Measurements from ENCODE around the gene INKA2. TPM values are rescaled to one million over a fixed set of nuclear protein-coding genes. Genes with fewer than 3 reads are reported as not detected.

Gene INKA2
- total and polyA plus RNA-seq, 4 donors: 0.26 to 0.67 (median 0.52) TPM

DNA sequence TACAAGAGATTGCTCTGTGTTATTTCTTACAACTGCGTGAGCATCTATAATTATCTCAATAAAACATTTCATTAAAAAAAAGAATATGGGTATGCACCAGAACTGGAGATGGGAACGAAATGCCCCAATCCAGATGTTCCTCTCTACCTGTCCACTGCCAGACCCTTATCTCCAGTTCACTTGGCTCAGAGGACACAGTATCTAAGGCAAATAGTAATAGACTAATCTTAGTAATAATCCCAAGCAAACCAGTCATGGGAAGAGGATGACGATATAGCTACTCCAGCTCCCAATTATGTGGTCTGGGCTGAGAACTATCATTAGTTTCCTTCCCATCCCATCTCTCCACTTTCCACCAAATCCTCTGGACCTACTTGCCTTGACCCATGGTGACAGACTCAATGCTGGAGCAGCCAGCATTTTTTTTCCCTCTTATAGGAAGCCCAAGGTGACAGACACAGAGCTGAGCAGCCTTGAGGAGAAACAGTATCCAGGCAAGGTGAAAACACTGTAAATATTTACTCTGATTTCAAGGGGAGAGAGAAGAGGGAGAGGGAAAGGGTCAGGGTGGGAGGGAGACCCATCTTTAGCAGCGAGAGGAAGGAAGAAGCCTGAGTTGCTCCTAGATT is 45.2 kb upstream of the INKA2 start (continued):
- no peak for TF ChIP-seq YY1 (IDR thresholded peaks at IDR 0.05)

DNA sequence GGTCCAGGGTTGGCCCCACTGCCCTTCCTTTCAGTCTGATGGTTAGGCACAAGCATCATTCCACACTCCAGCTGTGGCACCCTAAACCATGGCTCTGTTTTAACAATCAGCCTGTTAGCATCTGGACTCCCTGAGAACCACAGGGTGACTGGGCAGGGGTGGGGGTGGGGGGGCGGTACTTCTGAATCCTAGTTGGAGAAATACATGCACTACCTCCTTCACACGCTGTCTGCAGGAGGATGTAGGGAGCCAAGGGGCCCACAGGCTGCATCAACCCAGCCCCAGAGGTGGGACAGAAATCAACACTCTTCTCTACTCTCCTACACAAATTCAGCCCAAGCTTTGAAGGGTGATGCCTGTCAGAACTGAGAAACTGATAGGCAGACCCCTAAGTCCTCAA is 40.4 kb upstream of the INKA2 start:
- H3K27ac ChIP-seq (ENCODE audit: low read depth in 1 of 2, low read length in 2 of 2): no peak overlapping the region
- no peaks in the 10 kb centered on the region for H3K27me3 ChIP-seq (ENCODE audit: control insufficient read depth in 4 of 4, insufficient read depth in 4 of 4, low read length in 3 of 4)
- 95% methylated on average over 2 of the region's 2 CpGs for WGBS
- H3K9me3 ChIP-seq (ENCODE audit: control insufficient read depth in 4 of 4, low read length in 3 of 4): no peaks in the 10 kb centered on the region
- H3K4me3 ChIP-seq (ENCODE audit: low read depth in 1 of 3, low read length in 3 of 3): no peak overlapping the region
- DNase-seq (ENCODE audit: low spot score): no peak
- H3K36me3 ChIP-seq (ENCODE audit: control insufficient read depth in 4 of 4, insufficient read depth in 3 of 4, low read depth in 1 of 4, low read length in 3 of 4): peaks cover 0 to 20% (median 7%) of the 10 kb centered on the region in 4 donors
- no peaks in the 10 kb centered on the region for H3K4me1 ChIP-seq (ENCODE audit: control insufficient read depth in 4 of 4, insufficient read depth in 4 of 4, low read length in 3 of 4)
- no peak for TF ChIP-seq HNF4A (conservative IDR thresholded peaks at IDR 0.05)
- no peak for TF ChIP-seq TAF1 (conservative IDR thresholded peaks at IDR 0.05)
- no peak for TF ChIP-seq NR2F2 (IDR thresholded peaks at IDR 0.05)
- TF ChIP-seq, protein P1, sequence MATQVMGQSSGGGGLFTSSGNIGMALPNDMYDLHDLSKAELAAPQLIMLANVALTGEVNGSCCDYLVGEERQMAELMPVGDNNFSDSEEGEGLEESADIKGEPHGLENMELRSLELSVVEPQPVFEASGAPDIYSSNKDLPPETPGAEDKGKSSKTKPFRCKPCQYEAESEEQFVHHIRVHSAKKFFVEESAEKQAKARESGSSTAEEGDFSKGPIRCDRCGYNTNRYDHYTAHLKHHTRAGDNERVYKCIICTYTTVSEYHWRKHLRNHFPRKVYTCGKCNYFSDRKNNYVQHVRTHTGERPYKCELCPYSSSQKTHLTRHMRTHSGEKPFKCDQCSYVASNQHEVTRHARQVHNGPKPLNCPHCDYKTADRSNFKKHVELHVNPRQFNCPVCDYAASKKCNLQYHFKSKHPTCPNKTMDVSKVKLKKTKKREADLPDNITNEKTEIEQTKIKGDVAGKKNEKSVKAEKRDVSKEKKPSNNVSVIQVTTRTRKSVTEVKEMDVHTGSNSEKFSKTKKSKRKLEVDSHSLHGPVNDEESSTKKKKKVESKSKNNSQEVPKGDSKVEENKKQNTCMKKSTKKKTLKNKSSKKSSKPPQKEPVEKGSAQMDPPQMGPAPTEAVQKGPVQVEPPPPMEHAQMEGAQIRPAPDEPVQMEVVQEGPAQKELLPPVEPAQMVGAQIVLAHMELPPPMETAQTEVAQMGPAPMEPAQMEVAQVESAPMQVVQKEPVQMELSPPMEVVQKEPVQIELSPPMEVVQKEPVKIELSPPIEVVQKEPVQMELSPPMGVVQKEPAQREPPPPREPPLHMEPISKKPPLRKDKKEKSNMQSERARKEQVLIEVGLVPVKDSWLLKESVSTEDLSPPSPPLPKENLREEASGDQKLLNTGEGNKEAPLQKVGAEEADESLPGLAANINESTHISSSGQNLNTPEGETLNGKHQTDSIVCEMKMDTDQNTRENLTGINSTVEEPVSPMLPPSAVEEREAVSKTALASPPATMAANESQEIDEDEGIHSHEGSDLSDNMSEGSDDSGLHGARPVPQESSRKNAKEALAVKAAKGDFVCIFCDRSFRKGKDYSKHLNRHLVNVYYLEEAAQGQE (IDR thresholded peaks at IDR 0.05): no peak
- TF ChIP-seq, protein P2, sequence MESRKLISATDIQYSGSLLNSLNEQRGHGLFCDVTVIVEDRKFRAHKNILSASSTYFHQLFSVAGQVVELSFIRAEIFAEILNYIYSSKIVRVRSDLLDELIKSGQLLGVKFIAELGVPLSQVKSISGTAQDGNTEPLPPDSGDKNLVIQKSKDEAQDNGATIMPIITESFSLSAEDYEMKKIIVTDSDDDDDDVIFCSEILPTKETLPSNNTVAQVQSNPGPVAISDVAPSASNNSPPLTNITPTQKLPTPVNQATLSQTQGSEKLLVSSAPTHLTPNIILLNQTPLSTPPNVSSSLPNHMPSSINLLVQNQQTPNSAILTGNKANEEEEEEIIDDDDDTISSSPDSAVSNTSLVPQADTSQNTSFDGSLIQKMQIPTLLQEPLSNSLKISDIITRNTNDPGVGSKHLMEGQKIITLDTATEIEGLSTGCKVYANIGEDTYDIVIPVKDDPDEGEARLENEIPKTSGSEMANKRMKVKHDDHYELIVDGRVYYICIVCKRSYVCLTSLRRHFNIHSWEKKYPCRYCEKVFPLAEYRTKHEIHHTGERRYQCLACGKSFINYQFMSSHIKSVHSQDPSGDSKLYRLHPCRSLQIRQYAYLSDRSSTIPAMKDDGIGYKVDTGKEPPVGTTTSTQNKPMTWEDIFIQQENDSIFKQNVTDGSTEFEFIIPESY (IDR thresholded peaks at IDR 0.05): no peak
- TF ChIP-seq RAD21 (IDR thresholded peaks at IDR 0.05): no peak
- no peak for TF ChIP-seq YY1 (IDR thresholded peaks at IDR 0.05)
- no peak for TF ChIP-seq FOXA2 (IDR thresholded peaks at IDR 0.05)
- no peak for TF ChIP-seq GABPA (IDR thresholded peaks at IDR 0.05 in 1 of 2, conservative IDR thresholded peaks at IDR 0.05 in 1 of 2)
- TF ChIP-seq EGR1 (IDR thresholded peaks at IDR 0.05; ENCODE audit: low read depth in 2 of 2): no peak
- TF ChIP-seq, protein P3, sequence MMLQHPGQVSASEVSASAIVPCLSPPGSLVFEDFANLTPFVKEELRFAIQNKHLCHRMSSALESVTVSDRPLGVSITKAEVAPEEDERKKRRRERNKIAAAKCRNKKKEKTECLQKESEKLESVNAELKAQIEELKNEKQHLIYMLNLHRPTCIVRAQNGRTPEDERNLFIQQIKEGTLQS (IDR thresholded peaks at IDR 0.05): no peak
- TF ChIP-seq, protein P4, sequence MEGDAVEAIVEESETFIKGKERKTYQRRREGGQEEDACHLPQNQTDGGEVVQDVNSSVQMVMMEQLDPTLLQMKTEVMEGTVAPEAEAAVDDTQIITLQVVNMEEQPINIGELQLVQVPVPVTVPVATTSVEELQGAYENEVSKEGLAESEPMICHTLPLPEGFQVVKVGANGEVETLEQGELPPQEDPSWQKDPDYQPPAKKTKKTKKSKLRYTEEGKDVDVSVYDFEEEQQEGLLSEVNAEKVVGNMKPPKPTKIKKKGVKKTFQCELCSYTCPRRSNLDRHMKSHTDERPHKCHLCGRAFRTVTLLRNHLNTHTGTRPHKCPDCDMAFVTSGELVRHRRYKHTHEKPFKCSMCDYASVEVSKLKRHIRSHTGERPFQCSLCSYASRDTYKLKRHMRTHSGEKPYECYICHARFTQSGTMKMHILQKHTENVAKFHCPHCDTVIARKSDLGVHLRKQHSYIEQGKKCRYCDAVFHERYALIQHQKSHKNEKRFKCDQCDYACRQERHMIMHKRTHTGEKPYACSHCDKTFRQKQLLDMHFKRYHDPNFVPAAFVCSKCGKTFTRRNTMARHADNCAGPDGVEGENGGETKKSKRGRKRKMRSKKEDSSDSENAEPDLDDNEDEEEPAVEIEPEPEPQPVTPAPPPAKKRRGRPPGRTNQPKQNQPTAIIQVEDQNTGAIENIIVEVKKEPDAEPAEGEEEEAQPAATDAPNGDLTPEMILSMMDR (IDR thresholded peaks at IDR 0.05; ENCODE audit: low read depth, low read length, missing input control): no peak
- no peak overlapping the region for H3K9ac ChIP-seq (ENCODE audit: low read depth in 1 of 2, low read length in 2 of 2)
